NCI-H146 treated with DMSO at 0.1 percent for 48 hours (cell line): Measurements from ENCODE around the gene NFATC2.

ENCODE experiments used
- DNase-seq: peaks from one replicate; lab custom pipeline; 2025; ENCODE audit not compliant: unreplicated experiment; lab: John Stamatoyannopoulos, UW

NFATC2 gene

GRCh38 chr20:51419231-51419630 lies 123.3 kb downstream of the NFATC2 start:
- DNase-seq = no peak

- DNase-seq = no peak
Observed at GRCh38 chr20:51418137-51418529, 124.4 kb downstream of the NFATC2 start.

- no peak for DNase-seq
Observed at GRCh38 chr20:51417250-51418136, 125.0 kb downstream of the NFATC2 start.

GRCh38 chr20:51416532-51417249 lies 125.8 kb downstream of the NFATC2 start:
- DNase-seq = no peak

- DNase-seq = no peak
Observed at GRCh38 chr20:51413857-51414256, 128.7 kb downstream of the NFATC2 start.

GRCh38 chr20:51412951-51413481 lies 129.5 kb downstream of the NFATC2 start:
- DNase-seq = no peak

- DNase-seq = no peak
Observed at GRCh38 chr20:51412333-51412871, 130.1 kb downstream of the NFATC2 start.

GRCh38 chr20:51411870-51412269 lies 130.6 kb downstream of the NFATC2 start:
- no peak for DNase-seq

- no peak for DNase-seq
Observed at GRCh38 chr20:51410586-51411325, 131.8 kb downstream of the NFATC2 start.

- DNase-seq = no peak
Observed at GRCh38 chr20:51409192-51409880, 133.2 kb downstream of the NFATC2 start.

- DNase-seq = no peak
Observed at GRCh38 chr20:51404297-51405060, 138.0 kb downstream of the NFATC2 start.

GRCh38 chr20:51403466-51404220 lies 138.9 kb downstream of the NFATC2 start:
- DNase-seq = no peak

GRCh38 chr20:51402201-51402600 lies 140.3 kb downstream of the NFATC2 start:
- no peak for DNase-seq

- no peak for DNase-seq
Observed at GRCh38 chr20:51401496-51401895, 141.0 kb downstream of the NFATC2 start.

- DNase-seq = no peak
Observed at GRCh38 chr20:51400051-51400926, 142.2 kb downstream of the NFATC2 start.

GRCh38 chr20:51399006-51399890 lies 143.3 kb downstream of the NFATC2 start:
- DNase-seq = peak; percentile 33

GRCh38 chr20:51398552-51398951 lies 144.0 kb downstream of the NFATC2 start:
- DNase-seq = no peak
